HepG2 (cell line): ENCODE results near the gene KLC4. TPM values are rescaled to one million over a fixed set of nuclear protein-coding genes. Genes with fewer than 3 reads are reported as not detected.

Experiments
- CEBPB ChIP-seq: IDR thresholded peaks from 2 replicates; pipeline ENCODE4 v1.6.1; 2011; ENCODE audit warnings: low read depth, low read length, improper control_type of control experiment, borderline replicate concordance
- FOXK2 ChIP-seq: fragments of 450-650 bp; IDR thresholded peaks from 2 replicates; pipeline ENCODE4 v1.6.1; 2016
- HNRNPLL ChIP-seq: fragments of 200-400 bp; formaldehyde crosslinking; IDR thresholded peaks from 2 replicates; pipeline ENCODE4 v1.6.1; 2017; ENCODE audit warnings: mild to moderate bottlenecking, low read depth, low read length; ENCODE audit not compliant: poor library complexity, severe bottlenecking
- KDM5B ChIP-seq: sonication (generic); formaldehyde crosslinking; IDR thresholded peaks from 2 replicates; pipeline ENCODE4 v1.4.0; 2020; ENCODE audit warnings: missing genetic modification reagents, mild to moderate bottlenecking, borderline replicate concordance
- KIAA2018 ChIP-seq: sonication (generic); formaldehyde crosslinking; IDR thresholded peaks from 2 replicates; pipeline ENCODE4 v1.5.0; 2020; ENCODE audit warnings: mild to moderate bottlenecking, missing genetic modification reagents, borderline replicate concordance
- PBX2 ChIP-seq: IDR thresholded peaks from 2 replicates; pipeline ENCODE4 v1.6.1; 2016; ENCODE audit warnings: control low read depth
- SRY ChIP-seq: sonication (generic); formaldehyde crosslinking; IDR thresholded peaks from 2 replicates; pipeline ENCODE4 v1.8.0; 2022; ENCODE audit warnings: mild to moderate bottlenecking, missing genetic modification reagents
- TGIF2 ChIP-seq: IDR thresholded peaks from 2 replicates; pipeline ENCODE4 v1.6.1; 2016; ENCODE audit warnings: control low read depth, missing compliant biosample characterization
- YEATS4 ChIP-seq: sonication (generic); formaldehyde crosslinking; IDR thresholded peaks from 2 replicates; pipeline ENCODE4 v1.4.0; 2020; ENCODE audit warnings: missing genetic modification reagents, borderline replicate concordance
- ZMYM3 ChIP-seq: sonication (generic); formaldehyde crosslinking; IDR thresholded peaks from 2 replicates; pipeline ENCODE4 v1.5.1; 2020; ENCODE audit warnings: mild to moderate bottlenecking, missing genetic modification reagents
- ZNF224 ChIP-seq: sonication (generic); formaldehyde crosslinking; IDR thresholded peaks from 2 replicates; pipeline ENCODE4 v1.5.0; 2020; ENCODE audit warnings: mild to moderate bottlenecking, missing genetic modification reagents
- ZNF383 ChIP-seq: sonication (generic); formaldehyde crosslinking; IDR thresholded peaks from 2 replicates; pipeline ENCODE4 v1.4.0; 2020; ENCODE audit warnings: missing genetic modification reagents, mild to moderate bottlenecking, borderline replicate concordance
- polyA plus RNA-seq, 8 experiments: library from polyadenylated mRNA; depleted of rRNA in 3 of 8; stranded (reverse) in 7 of 8; unstranded in 1 of 8; fragments of >200 nt; fragmentation: Illumina TruSeq in 4 of 8; extraction: Trizol in 4 of 8; gene quantifications; 2 replicates each; pipeline versions ENCODE4 v1.2.1 to v1.2.3, GENCODE V29; 2011 to 2016; ENCODE audit warnings: low read depth in 4 of 8, missing spikeins in 1 of 8, mixed read lengths in 1 of 8; ENCODE audit not compliant: insufficient read depth in 1 of 8
- total RNA-seq, 5 experiments: library from RNA; depleted of rRNA; stranded (reverse); fragments of >200 nt; fragmentation: Illumina TruSeq; extraction: Trizol; gene quantifications; 2 replicates each; pipeline ENCODE4 v1.2.3, GENCODE V29; 2016; ENCODE audit warnings: low read depth in 1 of 5
- TF ChIP-seq, protein P1 (sequence below): sonication (generic); formaldehyde crosslinking; IDR thresholded peaks from 2 replicates; pipeline ENCODE4 v1.4.0; 2020; ENCODE audit warnings: mild to moderate bottlenecking, low read depth, missing genetic modification reagents

Gene KLC4
- total and polyA plus RNA-seq, 2 of the 13 experiments (the other 11 are each of a cell fraction or from before 2014, with no cell fraction given), result 45.4 to 70.4 TPM

DNA sequence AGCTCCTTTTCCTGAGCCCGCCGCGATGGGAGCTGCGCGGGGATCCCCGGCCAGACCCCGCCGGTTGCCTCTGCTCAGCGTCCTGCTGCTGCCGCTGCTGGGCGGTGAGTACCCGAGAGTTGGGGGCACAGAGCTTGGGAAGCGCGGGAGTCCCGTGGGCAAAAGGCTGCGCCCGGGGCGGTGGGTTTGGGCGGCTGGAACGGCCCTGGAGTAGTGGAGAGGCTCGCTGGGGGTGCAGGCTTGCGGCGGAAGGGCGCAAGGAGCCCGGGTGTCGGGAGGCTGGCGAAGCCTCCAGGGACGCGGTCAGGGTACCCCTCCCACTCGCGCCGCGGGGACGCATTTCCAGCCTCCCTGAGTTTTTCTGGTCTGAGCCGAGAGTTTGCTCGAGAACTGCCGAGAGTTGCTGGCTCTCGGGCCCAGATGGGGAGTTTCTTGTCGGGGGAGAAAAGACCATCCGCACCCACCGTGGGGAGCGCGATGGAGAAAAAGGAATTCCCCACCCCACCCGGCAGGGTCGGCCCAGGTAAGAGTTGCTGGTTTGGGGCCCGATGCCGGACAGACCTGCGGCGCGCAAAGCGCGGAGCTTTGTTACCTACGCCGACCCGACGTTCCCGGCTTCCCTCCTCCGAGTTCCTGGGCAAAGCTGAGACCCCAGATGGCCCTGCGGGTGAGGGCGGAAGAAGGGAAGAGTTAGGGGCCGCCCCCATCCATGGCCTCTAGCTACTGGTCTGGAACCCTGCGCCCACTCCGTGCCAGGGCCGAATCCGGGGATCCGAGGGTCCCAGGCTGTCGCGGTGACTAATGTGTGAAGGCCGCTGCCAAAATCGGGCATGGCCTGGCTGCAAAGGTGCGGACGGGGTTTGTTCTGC lies 17.3 kb downstream of the KLC4 start (continued):
- no peak for TF ChIP-seq KIAA2018 (CRISPR knock-in tag)
- peak; percentile 56; the same call in 1 of the 2 replicates for TF ChIP-seq YEATS4 (CRISPR knock-in tag)
- peak; percentile 40; the same call in 1 of the 2 replicates for TF ChIP-seq ZNF383 (CRISPR knock-in tag)
- TF ChIP-seq ZMYM3 (CRISPR knock-in tag), result peak; percentile 37
- TF ChIP-seq TGIF2 (CRISPR knock-in tag), result 0 out of 2 replicates have a peak, but pooled peaks have one; percentile 12
- TF ChIP-seq PBX2 (CRISPR knock-in tag), result no peak
- TF ChIP-seq HNRNPLL, result peak; percentile 92
- peak; percentile 79; the same call in 1 of the 2 replicates for TF ChIP-seq SRY
- TF ChIP-seq FOXK2, result no peak
- TF ChIP-seq ZNF224 (CRISPR knock-in tag), result peak; percentile 59; the same call in 1 of the 2 replicates
- TF ChIP-seq, protein P1, sequence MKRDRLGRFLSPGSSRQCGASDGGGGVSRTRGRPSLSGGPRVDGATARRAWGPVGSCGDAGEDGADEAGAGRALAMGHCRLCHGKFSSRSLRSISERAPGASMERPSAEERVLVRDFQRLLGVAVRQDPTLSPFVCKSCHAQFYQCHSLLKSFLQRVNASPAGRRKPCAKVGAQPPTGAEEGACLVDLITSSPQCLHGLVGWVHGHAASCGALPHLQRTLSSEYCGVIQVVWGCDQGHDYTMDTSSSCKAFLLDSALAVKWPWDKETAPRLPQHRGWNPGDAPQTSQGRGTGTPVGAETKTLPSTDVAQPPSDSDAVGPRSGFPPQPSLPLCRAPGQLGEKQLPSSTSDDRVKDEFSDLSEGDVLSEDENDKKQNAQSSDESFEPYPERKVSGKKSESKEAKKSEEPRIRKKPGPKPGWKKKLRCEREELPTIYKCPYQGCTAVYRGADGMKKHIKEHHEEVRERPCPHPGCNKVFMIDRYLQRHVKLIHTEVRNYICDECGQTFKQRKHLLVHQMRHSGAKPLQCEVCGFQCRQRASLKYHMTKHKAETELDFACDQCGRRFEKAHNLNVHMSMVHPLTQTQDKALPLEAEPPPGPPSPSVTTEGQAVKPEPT (CRISPR knock-in tag), result peak; percentile 16; the same call in 1 of the 2 replicates
- TF ChIP-seq KDM5B (CRISPR knock-in tag), result peak; percentile 46
- TF ChIP-seq CEBPB, result no peak
